IPS-15b (cell line): ENCODE measurements around the gene FBLN1.

Source experiments
- H3K27me3 ChIP-seq: one replicate; pipeline ENCODE4 v1.6.1; 2013; ENCODE audit warnings: low read length; ENCODE audit not compliant: control insufficient read depth, insufficient read depth
- H3K36me3 ChIP-seq: one replicate; pipeline ENCODE4 v1.6.1; 2013; ENCODE audit warnings: low read length; ENCODE audit not compliant: control insufficient read depth, insufficient read depth
- H3K4me1 ChIP-seq: one replicate; pipeline ENCODE4 v1.6.1; 2013; ENCODE audit warnings: mild to moderate bottlenecking, low read length; ENCODE audit not compliant: control insufficient read depth, insufficient read depth
- H3K4me3 ChIP-seq: one replicate; pipeline ENCODE4 v1.5.1; 2013; ENCODE audit warnings: low read depth, low read length
- H3K9ac ChIP-seq: one replicate; pipeline ENCODE4 v1.6.1; 2013; ENCODE audit warnings: low read depth, mild to moderate bottlenecking, low read length
- H3K9me3 ChIP-seq: one replicate; pipeline ENCODE4 v1.6.1; 2013; ENCODE audit warnings: mild to moderate bottlenecking, low read length; ENCODE audit not compliant: control insufficient read depth, insufficient read depth

The FBLN1 gene

GRCh38 chr22:45565973-45566372, 63.3 kb downstream of the FBLN1 start:
- no peak overlapping the region for H3K9ac ChIP-seq
- H3K36me3 ChIP-seq: peaks cover 16% of the 10 kb centered on the region
- H3K9me3 ChIP-seq: no peaks in the 10 kb centered on the region
- H3K4me1 ChIP-seq: peaks cover 2% of the 10 kb centered on the region
- no peak overlapping the region for H3K4me3 ChIP-seq
- no peaks in the 10 kb centered on the region for H3K27me3 ChIP-seq

- Histone ChIP-seq H3K27me3 (no peaks in the 10 kb centered on the region), H3K36me3 (peaks cover 4% of the 10 kb centered on the region), H3K9me3 (no peaks in the 10 kb centered on the region), H3K4me1 (peaks cover 2% of the 10 kb centered on the region), H3K9ac (no peak overlapping the region), H3K4me3 (no peak overlapping the region)
Observed at GRCh38 chr22:45568213-45568612, 65.5 kb downstream of the FBLN1 start.

GRCh38 chr22:45571089-45571488, 68.4 kb downstream of the FBLN1 start:
- Histone ChIP-seq H3K4me1 (peaks cover under 1% of the 10 kb centered on the region), H3K4me3 (no peak overlapping the region), H3K9me3 (no peaks in the 10 kb centered on the region), H3K27me3 (no peaks in the 10 kb centered on the region), H3K36me3 (no peaks in the 10 kb centered on the region), H3K9ac (no peak overlapping the region)

- Histone ChIP-seq H3K9me3 (no peaks in the 10 kb centered on the region), H3K27me3 (no peaks in the 10 kb centered on the region)
Observed at GRCh38 chr22:45572444-45572843, 69.8 kb downstream of the FBLN1 start.

GRCh38 chr22:45574069-45574703, 71.5 kb downstream of the FBLN1 start:
- Histone ChIP-seq H3K4me3 (no peak overlapping the region), H3K9ac (no peak overlapping the region), H3K36me3 (no peaks in the 10 kb centered on the region), H3K27me3 (no peaks in the 10 kb centered on the region), H3K4me1 (no peaks in the 10 kb centered on the region), H3K9me3 (no peaks in the 10 kb centered on the region)

More at GRCh38 chr22:45572444-45572843, 69.8 kb downstream of the FBLN1 start:
- no peaks in the 10 kb centered on the region for H3K4me1 ChIP-seq
- no peak overlapping the region for H3K9ac ChIP-seq
- H3K4me3 ChIP-seq: no peak overlapping the region
- no peaks in the 10 kb centered on the region for H3K36me3 ChIP-seq

- no peaks in the 10 kb centered on the region for H3K36me3 ChIP-seq
- no peaks in the 10 kb centered on the region for H3K27me3 ChIP-seq
- H3K4me1 ChIP-seq: no peaks in the 10 kb centered on the region
- no peak overlapping the region for H3K4me3 ChIP-seq
- H3K9me3 ChIP-seq: no peaks in the 10 kb centered on the region
- H3K9ac ChIP-seq: no peak overlapping the region
Observed at GRCh38 chr22:45575173-45575572, 72.5 kb downstream of the FBLN1 start.

- H3K4me1 ChIP-seq: no peaks in the 10 kb centered on the region
- no peaks in the 10 kb centered on the region for H3K9me3 ChIP-seq
- H3K36me3 ChIP-seq: no peaks in the 10 kb centered on the region
- no peak overlapping the region for H3K4me3 ChIP-seq
- no peak overlapping the region for H3K9ac ChIP-seq
- H3K27me3 ChIP-seq: no peaks in the 10 kb centered on the region
Observed at GRCh38 chr22:45575607-45576272, 73.1 kb downstream of the FBLN1 start.

- Histone ChIP-seq H3K27me3 (no peaks in the 10 kb centered on the region), H3K9ac (no peak overlapping the region), H3K4me1 (no peaks in the 10 kb centered on the region), H3K36me3 (no peaks in the 10 kb centered on the region), H3K4me3 (no peak overlapping the region), H3K9me3 (no peaks in the 10 kb centered on the region)
Observed at GRCh38 chr22:45576273-45576625, 73.6 kb downstream of the FBLN1 start.

- no peaks in the 10 kb centered on the region for H3K4me1 ChIP-seq
- H3K9me3 ChIP-seq: no peaks in the 10 kb centered on the region
- H3K9ac ChIP-seq: no peak overlapping the region
- H3K27me3 ChIP-seq: no peaks in the 10 kb centered on the region
- no peak overlapping the region for H3K4me3 ChIP-seq
- no peaks in the 10 kb centered on the region for H3K36me3 ChIP-seq
Observed at GRCh38 chr22:45576730-45577464, 74.2 kb downstream of the FBLN1 start.

- Histone ChIP-seq H3K4me3 (no peak overlapping the region), H3K4me1 (no peaks in the 10 kb centered on the region), H3K36me3 (no peaks in the 10 kb centered on the region), H3K9me3 (no peaks in the 10 kb centered on the region), H3K27me3 (no peaks in the 10 kb centered on the region), H3K9ac (no peak overlapping the region)
Observed at GRCh38 chr22:45577746-45578523, 75.3 kb downstream of the FBLN1 start.

- Histone ChIP-seq H3K27me3 (no peaks in the 10 kb centered on the region), H3K9ac (no peak overlapping the region), H3K36me3 (no peaks in the 10 kb centered on the region), H3K9me3 (no peaks in the 10 kb centered on the region), H3K4me1 (no peaks in the 10 kb centered on the region), H3K4me3 (no peak overlapping the region)
Observed at GRCh38 chr22:45578524-45579147, 76.0 kb downstream of the FBLN1 start.
